IPS-18c (cell line): Measurements from ENCODE around the gene RAB26.
A peak's percentile ranks its signal among the peaks of the same experiment; 100 is the strongest.

Source experiments
- H3K4me3 ChIP-seq: 2 replicates; pipeline ENCODE4 v1.7.0; 2013; ENCODE audit warnings: low read depth, mild to moderate bottlenecking, low read length, moderate library complexity; ENCODE audit not compliant: insufficient read depth
- H3K9me3 ChIP-seq: one replicate; pipeline ENCODE4 v1.6.1; 2013; ENCODE audit warnings: mild to moderate bottlenecking, low read length, moderate library complexity; ENCODE audit not compliant: control insufficient read depth, insufficient read depth

The RAB26 gene

GRCh38 chr16:2180962-2181923 lies 32.8 kb downstream of the RAB26 start:
- Histone ChIP-seq H3K9me3 (no peaks in the 10 kb centered on the region), H3K4me3 (no peak overlapping the region)

GRCh38 chr16:2181952-2182351 lies 33.5 kb downstream of the RAB26 start:
- no peaks in the 10 kb centered on the region for H3K9me3 ChIP-seq
- no peak overlapping the region for H3K4me3 ChIP-seq

- Histone ChIP-seq H3K4me3 (no peak overlapping the region), H3K9me3 (no peaks in the 10 kb centered on the region)
Measured at GRCh38 chr16:2183671-2184070, 35.2 kb downstream of the RAB26 start.

- Histone ChIP-seq H3K9me3 (no peaks in the 10 kb centered on the region), H3K4me3 (no peak overlapping the region)
Measured at GRCh38 chr16:2184346-2184745, 35.9 kb downstream of the RAB26 start.

GRCh38 chr16:2184962-2185361 lies 36.5 kb downstream of the RAB26 start:
- Histone ChIP-seq H3K4me3 (no peak overlapping the region), H3K9me3 (no peaks in the 10 kb centered on the region)

- H3K4me3 ChIP-seq, result no peak overlapping the region
Measured at GRCh38 chr16:2186064-2186463, 37.6 kb downstream of the RAB26 start.

GRCh38 chr16:2186505-2186904 lies 38.1 kb downstream of the RAB26 start:
- Histone ChIP-seq H3K9me3 (no peaks in the 10 kb centered on the region), H3K4me3 (no peak overlapping the region; the same call in 1 of the 2 replicates)

More at GRCh38 chr16:2186064-2186463, 37.6 kb downstream of the RAB26 start:
- H3K9me3 ChIP-seq, result no peaks in the 10 kb centered on the region

GRCh38 chr16:2187212-2187611 lies 38.8 kb downstream of the RAB26 start:
- H3K9me3 ChIP-seq, result no peaks in the 10 kb centered on the region
- no peak overlapping the region for H3K4me3 ChIP-seq

- H3K9me3 ChIP-seq, result no peaks in the 10 kb centered on the region
- no peak overlapping the region for H3K4me3 ChIP-seq
Measured at GRCh38 chr16:2188395-2188794, 40.0 kb downstream of the RAB26 start.

- H3K9me3 ChIP-seq, result no peaks in the 10 kb centered on the region
- H3K4me3 ChIP-seq, result no peak overlapping the region
Measured at GRCh38 chr16:2189252-2189893, 40.9 kb downstream of the RAB26 start.

GRCh38 chr16:2190002-2190658 lies 41.7 kb downstream of the RAB26 start:
- Histone ChIP-seq H3K4me3 (no peak overlapping the region), H3K9me3 (no peaks in the 10 kb centered on the region)

GRCh38 chr16:2190659-2191445 lies 42.4 kb downstream of the RAB26 start:
- Histone ChIP-seq H3K9me3 (no peaks in the 10 kb centered on the region), H3K4me3 (no peak overlapping the region)

GRCh38 chr16:2191446-2191706 lies 43.0 kb downstream of the RAB26 start:
- no peaks in the 10 kb centered on the region for H3K9me3 ChIP-seq
- no peak overlapping the region for H3K4me3 ChIP-seq

GRCh38 chr16:2194166-2194834 lies 45.9 kb downstream of the RAB26 start:
- Histone ChIP-seq H3K4me3 (no peak overlapping the region), H3K9me3 (no peaks in the 10 kb centered on the region)

- Histone ChIP-seq H3K9me3 (no peaks in the 10 kb centered on the region), H3K4me3 (peak overlapping the region; percentile 57; the same call in 1 of the 2 replicates)
Measured at GRCh38 chr16:2194852-2195321, 46.5 kb downstream of the RAB26 start.

GRCh38 chr16:2195322-2196161 lies 47.1 kb downstream of the RAB26 start:
- peak overlapping the region; percentile 57 for H3K4me3 ChIP-seq
- H3K9me3 ChIP-seq, result no peaks in the 10 kb centered on the region
